Ammon's horn (tissue), 1 donor: ENCODE results near the gene SLC37A1.

Experiments
- DNase-seq: peaks from one replicate; pipeline ENCODE4 v3.0.0-alpha.2; 2016; ENCODE audit warnings: low spot score

Gene SLC37A1

DNA sequence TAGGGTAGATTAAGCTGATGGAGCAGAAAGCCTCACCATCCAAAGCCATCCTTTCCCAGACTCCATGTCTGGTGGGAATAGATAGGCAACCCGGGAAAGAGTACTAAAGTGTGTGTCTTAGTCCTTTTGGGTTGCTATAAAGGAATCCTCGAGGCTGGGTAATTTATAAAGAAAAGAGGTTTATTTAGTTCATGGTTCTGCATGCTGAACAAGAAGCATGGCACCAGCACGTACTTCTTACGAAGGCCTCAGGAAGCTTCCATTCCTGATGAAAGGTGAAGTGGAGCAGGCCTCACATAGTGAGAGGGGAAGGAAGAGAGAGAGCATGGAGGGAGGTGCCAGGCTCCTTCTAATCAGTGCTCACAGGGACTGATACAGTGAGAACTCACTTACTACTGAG is 6.2 kb upstream of the SLC37A1 start:
- no peak for DNase-seq

DNA sequence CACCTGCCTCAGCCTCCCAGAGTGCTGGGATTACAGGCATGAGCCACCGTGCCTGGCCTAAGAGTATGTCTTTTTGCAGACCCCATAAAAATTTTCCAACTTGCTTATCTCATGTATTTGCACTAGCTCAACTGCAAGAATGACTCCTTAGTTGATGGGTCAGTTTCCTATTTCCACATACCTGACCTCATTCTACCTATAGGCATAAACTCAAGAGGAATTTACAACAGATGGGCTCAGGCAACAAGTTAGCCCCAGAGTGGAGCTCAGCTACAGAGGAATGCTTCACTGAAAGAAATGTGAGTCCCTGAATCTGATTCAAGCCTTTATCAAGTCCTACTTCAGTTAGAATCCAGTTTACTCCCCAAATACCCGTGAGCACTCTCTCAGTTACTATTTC is 5.3 kb upstream of the SLC37A1 start:
- DNase-seq = no peak

DNA sequence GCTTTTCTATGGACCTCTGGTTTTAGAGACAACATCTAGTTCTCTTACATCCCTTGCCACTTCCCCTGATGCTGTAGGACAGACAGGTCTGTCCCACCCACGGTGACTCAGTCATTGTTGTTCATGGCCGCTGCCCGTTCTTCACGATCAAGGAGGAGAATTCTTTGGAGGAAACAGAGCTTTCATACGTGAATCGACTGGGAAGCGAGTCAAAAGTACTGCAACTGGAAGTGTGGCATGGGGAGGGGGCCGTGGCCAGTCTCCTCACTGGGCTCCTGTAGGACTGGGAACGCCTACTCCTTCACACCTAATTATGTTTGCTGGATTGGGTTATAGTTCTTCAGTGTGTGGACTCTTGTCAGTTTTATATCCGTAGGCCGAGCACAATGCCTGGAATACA is 4.4 kb upstream of the SLC37A1 start:
- DNase-seq = no peak

DNA sequence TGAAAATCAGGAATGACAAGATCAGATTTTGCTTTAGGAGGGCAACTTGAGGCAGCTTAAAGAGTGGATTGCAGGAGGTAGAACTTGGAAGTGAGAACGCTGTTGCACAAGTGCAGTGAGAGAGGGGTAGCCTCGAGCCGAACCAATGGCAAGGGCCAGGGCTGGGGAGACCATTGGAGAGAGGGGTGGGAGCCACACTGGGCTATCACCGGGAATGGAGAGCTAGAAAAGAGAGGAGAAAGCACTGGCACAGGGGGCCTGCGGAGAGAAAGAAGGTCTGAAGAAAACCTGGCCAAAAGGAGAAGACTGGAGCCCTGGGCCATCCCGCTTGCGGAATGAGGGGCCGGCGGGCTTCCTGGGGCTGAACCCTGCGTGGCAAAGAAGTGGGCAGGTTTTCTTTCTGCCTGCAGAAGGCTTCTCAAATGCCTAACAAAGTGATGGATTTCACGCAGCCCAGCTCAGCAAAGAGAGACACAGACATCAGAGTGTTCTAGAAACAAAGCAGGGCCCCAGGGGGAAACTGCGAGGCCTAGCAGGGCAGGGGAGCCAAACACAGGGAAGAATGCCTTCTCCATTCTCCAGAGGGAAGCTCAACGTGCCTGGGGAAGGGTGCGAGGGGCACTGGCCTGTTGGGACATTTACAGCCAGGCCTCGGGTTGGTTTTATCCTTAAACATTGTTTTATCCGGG is 1.2 kb upstream of the SLC37A1 start:
- no peak for DNase-seq

DNA sequence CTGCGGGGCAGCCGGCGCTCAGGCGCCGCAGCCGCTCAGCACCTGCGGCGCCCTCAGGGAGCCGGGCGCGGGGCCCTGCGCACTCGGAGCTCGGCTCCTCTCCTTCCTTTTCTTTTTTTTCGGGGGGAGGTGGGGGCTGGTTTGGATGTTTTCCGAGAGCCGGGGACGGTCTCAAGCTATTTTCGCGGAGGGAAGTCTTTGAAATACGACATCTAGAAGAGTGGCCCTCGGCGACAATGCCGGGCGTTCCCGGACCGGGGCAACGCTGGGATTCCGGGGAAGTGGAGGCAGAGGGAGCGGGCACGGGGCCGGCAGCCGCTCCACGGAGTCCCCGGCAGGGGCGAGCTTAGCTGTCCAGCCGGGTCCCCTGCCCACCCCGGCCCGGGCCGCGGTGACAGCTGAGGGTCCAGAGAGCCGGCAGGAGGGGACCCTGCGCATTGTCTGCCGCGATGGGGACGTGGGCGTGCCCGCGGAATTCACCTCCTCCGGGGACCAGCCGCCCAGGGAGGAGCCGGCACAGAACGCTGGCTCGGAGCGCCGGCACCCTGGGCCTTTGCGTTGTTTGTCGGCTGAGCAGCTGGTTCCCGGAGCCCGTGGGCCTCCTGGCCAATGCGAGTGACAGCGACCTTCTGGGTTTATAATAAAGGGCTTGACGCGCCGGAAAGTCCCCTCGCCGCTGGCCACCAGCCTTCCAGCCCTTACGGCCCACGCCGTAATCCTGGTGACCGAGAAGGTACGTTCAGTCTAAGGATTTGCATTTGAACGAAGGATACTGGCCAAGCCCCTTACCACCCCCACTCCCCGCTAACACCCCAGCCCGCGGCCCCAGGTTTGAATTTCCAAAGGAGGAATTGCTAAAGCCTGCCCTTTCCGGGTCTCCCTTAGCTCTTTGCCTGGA is 582 bp downstream of the SLC37A1 start:
- no peak for DNase-seq

DNA sequence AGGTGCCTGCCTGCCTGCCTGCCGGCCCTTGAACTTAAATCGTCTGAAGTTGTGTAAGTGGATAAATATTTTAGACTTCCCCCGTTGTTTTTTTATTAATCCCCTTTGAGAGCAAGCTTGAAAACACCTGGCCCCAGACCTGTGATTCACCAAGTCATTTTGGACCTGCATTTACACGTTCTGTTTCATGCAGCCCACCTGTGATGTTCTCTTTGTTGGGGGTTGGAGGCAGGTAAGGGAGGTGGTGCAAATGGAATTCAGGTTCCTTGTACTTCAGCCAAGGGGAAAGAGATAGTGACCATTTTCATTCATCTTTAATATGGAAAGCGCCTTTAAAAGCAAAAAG is 1.2 kb downstream of the SLC37A1 start:
- DNase-seq = no peak

DNA sequence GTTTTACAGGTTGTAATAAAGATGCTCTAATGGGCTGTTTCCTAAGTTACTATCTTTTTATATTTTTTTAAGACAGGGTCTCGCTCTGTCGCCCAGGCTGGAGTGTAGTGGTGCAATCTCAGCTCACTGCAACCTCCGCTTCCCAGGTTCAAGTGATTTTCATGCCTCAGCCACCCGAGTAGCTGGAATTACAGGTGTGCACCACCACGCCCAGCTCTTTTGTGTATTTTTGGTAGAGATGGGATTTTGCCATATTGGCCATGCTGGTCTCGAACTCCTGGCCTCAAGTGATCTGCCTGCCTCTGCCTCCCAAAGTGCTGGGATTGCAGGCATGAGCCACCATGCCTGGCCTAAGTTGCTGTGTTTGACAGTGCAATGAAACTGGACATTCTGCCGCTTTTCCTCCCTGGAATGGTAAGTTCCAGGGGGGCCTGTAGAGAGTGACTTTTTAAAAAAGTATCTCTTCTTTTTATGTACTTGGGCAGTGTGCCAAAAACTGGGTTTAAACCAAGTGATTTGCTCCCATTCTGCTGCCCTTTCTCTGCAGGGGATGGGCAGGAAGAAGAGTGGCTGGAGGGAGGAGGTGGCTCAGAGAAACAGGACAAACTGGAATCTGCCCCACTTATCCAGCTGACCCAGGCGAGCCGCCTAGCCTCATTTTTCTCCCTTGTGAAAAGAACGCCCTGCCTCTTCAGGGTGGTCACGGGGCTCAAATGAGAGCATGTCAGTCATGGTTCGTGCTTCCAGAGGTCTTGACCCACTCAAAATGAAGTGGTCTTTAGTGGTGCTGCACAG is 2.3 kb downstream of the SLC37A1 start:
- DNase-seq = no peak

DNA sequence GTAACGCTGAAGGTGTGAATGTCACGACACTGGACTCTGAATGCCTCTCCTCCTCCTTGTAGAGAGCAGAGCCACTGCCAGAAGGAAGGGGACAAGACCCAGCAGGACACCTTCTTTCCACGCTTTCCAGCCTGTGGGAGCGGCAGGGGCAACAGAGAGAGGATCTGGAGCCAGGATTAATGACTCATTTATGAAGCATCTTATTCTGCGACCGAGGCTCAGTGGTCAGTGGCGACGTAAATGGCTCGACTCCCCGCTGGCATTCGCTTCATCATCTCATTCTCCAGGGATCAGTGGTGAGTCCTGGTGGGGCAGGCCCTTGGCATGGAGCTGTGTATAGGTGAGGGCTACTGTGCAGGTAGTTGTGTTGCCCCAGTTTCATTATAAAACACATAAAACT is 4.6 kb downstream of the SLC37A1 start:
- DNase-seq = no peak

DNA sequence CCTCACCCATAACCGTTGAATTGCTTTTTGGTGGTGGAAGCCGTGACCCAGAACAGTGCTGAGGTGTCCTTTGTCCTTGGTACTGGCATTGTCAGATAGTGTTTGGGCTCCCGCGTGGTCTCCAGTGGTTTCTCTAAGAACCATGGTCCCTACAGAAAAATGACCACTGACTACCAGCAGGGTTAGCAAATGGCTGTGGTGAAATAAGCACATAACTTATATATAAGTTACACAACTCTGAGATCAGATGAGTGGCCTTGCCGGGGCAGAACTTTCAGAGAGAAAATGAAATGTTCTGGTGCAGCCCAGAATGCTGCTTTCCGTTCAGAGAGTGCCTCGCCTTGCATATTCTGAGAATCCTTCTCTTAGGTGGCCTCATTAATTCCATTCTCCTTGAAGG is 5.0 kb downstream of the SLC37A1 start:
- no peak for DNase-seq

DNA sequence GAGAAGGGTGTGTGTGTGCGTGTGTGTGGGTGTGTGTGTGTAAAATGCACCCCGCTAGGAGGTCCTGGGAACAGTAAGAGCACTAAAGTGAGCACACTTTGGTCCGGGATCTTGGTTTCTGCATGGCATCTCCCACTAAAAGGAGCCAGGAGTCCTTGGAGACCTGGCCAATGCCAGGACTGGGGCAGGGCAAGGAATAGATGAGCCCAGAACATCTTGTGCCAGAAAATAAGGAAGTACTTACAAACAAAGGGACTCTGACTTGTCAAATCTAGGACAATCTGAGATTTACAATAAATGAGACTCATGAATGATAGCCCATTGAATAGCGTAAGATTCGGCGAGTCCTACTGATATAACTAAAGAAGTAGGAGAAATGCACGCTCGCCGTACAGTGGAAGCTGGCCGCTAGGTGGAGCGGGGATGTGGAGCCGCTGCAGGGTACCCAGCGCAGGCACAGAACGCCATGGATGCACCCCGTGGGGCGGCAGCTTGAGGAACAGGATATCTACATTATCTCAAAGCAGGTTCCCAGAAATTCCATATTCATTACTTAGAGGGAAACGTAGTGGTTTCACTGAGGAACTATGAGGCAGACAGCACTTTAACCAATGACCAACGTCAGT is 7.1 kb downstream of the SLC37A1 start:
- DNase-seq = no peak

DNA sequence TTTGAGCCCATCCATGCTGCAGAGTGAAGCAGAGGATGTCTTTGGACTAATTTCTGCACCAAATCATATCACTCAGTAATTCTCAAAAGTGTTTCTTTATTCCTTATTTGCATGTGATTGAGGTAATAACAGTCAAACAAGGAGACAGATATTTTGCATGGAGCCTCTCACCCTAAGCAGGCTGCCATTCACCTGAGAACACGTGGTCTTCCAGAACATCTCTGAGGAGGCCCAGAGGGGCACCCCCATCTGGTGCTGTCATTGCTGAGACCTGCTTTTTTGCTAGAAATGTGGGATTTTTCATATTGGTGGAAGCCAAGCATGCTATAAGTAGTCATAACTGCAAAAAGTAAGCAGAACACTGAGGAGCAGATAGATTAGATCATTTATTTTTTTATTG is 7.7 kb downstream of the SLC37A1 start:
- DNase-seq = no peak

DNA sequence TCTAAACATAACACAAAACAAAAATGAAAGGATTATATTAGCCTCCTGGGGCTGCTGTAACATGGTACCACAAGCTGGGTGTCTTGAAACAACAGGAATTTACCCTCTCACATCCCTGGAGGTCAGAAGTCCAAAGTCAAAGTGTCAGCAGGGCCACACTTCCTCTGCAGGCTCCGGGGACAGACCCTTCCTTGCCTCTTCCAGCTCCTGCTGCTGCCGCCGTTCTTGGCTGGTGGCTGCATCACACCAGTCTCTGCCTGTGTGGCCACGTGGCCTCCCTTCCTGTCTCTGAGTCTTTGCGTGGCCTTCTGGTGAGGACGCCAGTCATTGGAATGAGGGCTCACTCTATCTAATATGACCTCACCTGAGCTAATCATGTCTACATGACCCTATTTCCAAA is 8.2 kb downstream of the SLC37A1 start:
- DNase-seq = no peak

DNA sequence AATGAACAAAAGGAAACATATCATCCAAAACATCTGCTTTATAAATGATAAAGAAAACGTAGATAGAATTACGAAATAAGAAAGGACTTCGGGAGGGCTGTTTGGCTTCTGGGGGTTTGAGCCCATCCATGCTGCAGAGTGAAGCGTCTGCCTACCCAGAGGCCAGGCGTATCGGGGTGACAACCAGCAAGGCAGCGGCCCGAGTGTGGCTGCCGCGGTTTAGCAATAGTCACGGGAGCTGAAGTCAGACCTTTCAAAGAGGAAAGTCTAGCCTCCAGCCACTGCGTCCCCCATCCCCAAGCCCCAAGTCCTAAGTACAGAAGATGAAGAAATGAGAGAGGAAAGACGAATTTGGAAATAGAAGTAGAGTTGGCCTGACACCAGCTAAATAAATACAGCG is 8.6 kb downstream of the SLC37A1 start:
- DNase-seq = no peak

DNA sequence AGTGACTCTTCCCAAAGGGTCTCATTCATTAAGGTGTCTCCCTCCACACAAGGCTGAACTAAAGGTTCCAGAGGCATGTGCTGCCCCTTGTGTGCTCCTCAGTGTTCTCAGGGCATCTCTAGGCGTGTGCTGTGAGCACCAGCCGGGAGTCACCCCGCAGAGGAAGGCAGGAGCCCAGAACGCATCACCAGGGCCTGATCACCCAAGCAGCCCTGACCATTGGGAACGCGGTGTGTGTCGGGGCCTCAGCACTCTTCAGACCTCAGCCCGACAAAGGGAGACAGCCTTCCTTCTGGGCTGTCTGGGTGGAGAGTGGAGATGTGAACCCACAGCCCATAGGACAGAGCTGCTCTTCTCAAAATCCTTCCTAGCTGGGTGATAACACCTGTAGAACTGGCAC is 9.1 kb downstream of the SLC37A1 start:
- DNase-seq = no peak

DNA sequence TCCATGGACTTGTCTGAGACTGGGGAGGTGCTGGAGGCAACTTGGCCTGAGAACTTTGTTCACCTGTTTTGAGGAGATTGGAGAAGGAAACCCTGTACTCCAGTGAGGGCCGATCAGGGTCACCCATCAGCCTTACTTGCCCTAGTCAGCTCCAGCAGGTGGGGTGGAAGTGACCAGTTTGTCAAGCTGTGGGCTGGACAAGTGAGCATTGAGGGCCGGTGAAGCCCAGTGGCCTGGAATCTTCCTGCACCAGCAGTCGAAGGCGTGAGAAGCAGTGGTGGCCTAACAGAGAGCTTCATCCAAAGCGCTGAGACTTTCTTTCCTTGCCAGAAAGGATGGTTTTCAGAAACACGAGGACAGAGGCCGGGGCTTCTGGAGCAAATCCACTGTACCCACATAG is 9.6 kb downstream of the SLC37A1 start:
- no peak for DNase-seq

DNA sequence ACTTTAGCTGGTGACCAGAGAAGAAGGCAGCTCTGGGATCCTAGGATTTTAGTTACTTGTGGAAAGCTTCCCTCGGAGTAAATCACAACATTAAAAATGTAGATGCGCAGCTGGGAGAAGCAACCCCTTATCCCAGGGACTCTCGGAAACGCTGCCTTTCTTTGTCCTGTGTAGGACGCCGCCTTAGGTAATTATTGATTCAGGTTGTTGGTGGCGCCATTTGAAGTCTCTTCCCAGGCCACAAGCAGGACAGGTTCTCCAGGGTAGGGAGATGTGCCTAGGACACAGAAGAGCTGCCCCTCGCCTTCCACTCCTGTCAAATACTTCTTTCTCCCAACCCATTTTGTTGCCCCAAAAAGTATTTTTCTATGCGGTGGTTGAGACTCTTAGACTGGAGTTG is 10.3 kb downstream of the SLC37A1 start:
- DNase-seq = no peak

DNA sequence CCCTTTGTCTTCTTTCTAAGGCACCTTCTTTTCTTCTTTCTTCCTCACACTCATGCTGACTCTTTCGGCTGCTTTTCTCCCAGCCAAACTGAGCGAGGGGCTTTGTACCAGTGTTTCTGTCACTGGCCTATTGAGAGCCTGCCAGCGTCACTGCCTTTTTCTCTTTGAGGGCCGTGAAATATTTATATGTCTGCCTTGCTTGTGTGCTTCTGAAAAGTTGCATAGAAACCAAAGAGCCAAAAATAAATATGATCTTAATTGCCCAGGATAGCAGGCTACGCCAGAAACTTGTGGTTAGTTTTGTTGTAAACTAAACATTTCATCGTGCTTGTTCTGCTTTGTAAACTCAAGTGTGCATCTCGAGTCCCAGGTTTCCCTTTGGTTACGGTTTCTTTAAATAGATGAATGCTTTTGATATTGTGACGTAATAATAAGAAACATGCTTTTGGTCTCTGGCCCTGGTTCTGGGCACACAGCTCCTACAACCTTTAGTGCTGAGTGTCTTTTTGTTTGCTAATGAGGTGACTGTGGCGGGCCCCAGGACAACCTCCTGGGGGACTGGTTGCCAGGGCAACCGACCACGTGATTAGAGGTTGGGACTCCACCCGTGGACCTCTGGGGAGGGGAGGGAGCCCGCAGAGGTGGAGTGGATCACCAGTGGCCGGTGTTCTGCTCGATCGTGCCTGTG is 10.8 kb downstream of the SLC37A1 start:
- no peak for DNase-seq

DNA sequence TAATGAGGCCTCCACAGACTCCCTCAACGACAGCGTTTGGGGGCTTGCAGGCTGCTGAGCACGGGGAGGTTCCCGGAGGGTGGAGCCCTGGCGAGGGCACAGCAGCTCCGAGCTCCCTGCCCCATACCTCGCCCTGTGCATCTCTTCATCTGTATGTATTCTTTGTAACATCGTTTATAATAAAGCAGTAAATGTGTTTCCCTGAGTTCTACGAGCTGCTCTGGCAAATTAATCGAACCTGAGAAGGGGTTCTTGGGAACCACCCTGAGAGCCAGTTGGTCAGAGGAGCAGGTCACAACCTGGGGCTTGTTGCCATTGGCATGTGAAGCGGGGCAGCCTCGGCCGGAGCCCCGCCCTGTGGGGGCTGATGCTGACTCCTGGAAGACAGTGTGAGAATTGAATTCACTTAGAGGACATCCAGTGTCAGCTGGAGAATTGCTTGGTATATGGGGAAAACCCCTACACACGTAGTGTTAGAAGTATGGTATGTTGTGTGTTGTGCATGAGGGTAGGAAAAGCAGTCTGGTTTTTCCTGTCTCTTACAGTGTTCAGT is 11.5 kb downstream of the SLC37A1 start:
- no peak for DNase-seq

DNA sequence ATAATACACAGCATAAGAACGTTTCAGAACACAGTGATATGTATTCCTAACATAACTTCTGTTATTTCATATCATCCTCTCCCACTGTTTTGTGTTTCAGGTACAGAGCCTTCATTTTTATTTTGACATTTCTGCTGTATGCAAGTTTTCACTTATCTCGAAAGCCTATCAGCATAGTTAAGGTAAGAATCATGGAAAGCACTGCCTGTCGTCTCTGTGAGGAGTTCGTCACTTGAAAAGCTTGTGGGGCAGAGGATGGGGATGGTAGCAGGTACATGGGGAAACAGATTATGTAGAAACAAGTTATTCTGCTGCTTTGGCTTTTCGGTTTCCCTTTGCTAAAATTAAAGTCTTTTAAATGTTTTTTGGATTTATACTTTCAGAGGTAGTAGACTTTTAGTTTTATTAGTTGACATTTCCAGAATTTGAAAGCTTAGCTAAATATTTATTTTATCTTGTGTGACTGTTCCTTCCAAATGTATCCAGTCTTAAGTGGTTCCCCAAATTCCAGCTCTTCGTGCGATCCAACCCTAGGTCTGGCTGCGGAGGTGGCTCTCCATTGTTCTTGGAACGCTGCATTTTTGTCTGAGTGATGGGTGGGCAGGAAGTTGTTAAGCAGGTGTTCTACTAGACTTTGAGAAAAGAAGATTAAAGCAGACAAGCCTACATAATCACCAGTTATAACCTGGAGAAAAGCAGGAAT is 12.2 kb downstream of the SLC37A1 start:
- DNase-seq = no peak

DNA sequence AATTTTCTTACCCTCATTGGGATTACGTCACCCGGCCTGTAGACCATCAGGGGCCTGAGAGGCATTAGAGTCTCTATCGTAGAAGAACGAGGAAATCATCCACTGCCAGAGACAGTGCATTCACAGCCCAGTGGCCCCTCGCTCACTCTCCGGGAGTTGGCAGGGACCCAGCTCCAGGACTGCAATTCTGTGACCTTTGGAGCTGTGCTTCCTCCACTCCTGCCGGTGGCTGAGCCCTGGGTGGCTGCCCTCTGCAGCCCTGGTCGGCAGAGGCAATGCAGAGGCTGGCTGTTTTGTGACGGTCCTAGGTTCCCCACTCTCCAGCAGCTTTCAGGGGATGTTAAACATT is 12.7 kb downstream of the SLC37A1 start:
- no peak for DNase-seq

DNA sequence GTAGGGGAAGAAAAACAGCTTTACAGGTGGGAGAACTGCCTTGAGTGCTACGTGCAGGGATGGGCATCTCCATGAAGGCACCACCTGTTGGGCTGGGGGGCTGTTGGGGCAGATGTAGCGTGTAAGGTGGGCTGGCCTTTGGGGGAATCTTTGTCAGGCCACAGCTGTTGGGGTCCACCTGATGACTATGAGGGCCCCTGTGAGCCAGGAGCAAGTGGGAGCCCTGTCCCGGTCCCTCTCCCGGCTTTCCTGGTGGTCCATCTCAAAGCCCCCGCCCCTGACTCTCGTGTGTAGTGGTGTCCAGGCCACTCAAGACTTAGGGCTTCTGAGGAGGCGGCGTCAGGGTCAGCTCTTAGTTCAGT is 13.5 kb downstream of the SLC37A1 start:
- DNase-seq = no peak
